IMR-90 (cell line): ENCODE results near the gene FOXC1. TPM values are rescaled to one million over a fixed set of nuclear protein-coding genes. Genes with fewer than 3 reads are reported as not detected.

Source experiments
- CTCF ChIP-seq: conservative IDR thresholded peaks from 2 replicates; pipeline ENCODE4 v1.5.1; 2012; ENCODE audit warnings: mild to moderate bottlenecking, low read depth, low read length, improper control_type of control experiment
- polyA plus RNA-seq, 3 experiments: library from polyadenylated mRNA; depleted of rRNA; stranded (reverse); fragments of >200 nt; gene quantifications; 2 replicates each; pipeline ENCODE4 v1.2.3, GENCODE V29; 2012; ENCODE audit warnings: low replicate concordance in 1 of 3
- total RNA-seq: library from RNA; depleted of rRNA; stranded (reverse); fragments of >200 nt; gene quantifications from 2 replicates; pipeline ENCODE4 v1.2.3, GENCODE V29; 2012

FOXC1 gene
- total and polyA plus RNA-seq, 2 of the 4 experiments (the other 2 are of a cell fraction) = 1.3 to 4.0 TPM

- no peak for TF ChIP-seq CTCF
These were observed 15.4 kb downstream of the FOXC1 start (continued) for GRCh38 chr6:1624851-1625781.
